Left renal pelvis (tissue), 4 donors: ENCODE measurements around the gene ZDHHC12. TPM values are rescaled to one million over a fixed set of nuclear protein-coding genes. Genes with fewer than 3 reads are reported as not detected.

ENCODE experiments used
- DNase-seq, 4 donors: peaks; one replicate each; pipeline ENCODE4 v3.0.0-alpha.2; 2013; ENCODE audit warnings: low read depth in 4 of 4, low spot score in 3 of 4
- polyA plus RNA-seq, 4 donors: library from polyadenylated mRNA; unstranded; fragments of 120-200 nt; gene quantifications; one replicate each; pipeline ENCODE4 v1.2.1, GENCODE V29; 2013; ENCODE audit not compliant: insufficient read length in 4 of 4

The ZDHHC12 gene
- polyA plus RNA-seq, 4 donors = 5.6 to 23.0 (median 17.0) TPM

DNA sequence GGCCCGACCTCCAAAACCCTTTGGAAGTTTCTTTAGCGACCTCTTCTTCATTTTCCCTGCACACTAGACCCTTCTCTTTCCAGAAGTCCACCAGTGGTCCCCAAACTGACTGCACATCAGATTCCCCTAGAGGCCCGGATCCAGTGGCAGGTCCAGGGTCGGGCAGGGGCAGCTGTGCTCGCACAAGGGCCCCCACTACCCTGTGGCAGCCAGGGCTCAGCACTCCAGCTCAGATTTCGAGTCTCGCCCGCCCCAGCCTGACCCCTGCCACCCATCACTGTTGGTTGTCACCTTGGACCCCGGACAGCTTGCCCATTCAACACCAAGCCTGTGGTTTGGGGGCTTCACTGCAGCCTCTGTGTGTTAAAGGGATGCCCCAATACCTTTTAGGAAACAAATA, 7.8 kb upstream of the ZDHHC12 start:
- DNase-seq = no peak

DNA sequence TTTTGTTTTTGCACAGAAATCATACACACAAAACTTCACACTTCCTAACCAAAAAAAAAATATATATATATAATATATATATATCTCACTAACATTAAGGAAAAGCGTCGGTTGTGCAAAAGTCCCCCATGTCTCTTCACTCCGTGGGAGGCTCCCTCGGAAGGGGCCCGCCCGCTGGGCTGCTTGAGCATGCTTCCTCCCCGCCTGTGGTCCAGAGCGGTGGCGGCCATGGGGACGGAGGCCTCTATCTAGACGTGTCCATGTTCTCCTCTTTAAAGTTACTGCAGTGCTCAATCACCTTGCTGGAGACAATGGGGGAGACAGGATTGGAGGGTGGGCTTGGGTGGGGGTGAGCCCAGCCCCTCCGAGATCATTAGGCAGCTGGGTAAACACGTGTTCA, 7.2 kb upstream of the ZDHHC12 start:
- DNase-seq = no peak

DNA sequence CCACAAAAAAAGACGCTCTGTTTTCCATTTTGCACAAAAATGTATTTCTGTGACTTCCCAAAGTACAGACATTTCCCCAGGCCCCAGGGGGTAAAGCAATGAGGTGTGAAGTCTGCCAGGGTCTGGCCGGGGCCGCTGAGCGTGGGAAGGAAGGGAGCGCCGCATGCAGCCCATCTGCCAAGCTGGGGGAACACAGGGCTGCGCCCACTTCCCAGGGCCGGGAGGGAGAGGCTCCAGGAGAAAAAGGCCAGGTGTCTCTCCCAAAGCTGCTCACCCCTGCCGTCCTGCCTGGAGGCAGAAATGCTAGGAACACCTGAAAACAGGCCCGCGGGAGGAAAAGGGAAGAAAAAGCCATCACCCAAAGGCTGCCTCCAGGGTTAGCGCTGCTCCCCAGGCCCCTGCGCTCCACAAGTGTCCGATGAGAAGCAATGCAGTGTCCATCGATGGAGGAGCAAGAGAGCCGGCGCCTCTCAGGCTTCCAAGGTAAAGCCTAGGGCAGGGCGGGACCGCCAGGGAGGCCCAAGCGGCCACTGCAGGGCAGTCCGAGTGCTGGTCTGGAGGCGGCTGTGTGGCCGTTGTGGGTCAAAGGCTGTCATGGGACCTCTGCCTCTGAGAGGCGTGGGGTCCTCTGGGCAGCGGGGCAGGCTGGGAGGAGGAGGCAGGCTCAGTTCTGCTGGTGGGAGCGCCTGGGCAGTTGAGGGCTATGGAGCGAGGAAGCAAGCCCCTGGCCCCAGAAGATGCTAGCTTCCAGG, 6.0 kb upstream of the ZDHHC12 start:
- no peak for DNase-seq

DNA sequence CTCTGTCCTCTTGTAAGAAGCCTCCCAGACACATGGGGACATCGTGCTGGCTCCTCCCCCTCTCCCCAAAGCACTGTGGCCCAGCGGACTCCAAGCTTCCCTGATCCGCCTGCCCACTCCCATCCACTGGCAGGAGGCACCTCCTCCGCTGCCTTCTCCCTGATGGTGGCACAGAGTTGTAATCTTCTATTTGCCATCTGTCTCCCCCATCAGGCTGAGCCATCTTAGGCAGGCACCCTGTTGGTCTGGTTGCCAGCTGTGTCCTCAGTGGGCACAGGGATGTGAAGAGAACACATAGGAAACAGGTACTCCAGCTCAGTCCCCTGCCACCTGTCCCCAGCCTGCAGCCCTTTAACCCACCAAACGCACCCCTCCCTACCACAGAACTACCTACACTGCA, 5.4 kb upstream of the ZDHHC12 start:
- DNase-seq = no peak

DNA sequence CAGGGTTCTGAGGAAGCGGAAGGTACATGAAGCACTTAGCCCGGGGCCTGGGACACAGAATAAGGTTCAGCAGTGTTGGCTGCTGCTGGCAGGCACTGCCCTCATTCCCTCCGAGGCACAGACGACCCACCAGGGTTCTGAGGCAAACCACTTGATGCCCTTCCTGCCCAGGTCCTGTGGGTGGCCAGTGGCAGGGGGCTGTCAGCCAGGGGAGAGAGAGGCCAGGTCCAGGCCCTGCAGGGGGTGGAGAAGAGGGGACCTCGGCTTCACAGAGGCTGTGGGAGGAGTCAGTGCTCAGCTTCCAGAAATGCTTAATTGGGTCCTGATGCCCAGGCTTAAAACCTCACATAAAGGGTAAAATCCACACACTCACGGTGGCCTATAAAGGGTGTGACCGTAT, 4.4 kb upstream of the ZDHHC12 start:
- DNase-seq = no peak

DNA sequence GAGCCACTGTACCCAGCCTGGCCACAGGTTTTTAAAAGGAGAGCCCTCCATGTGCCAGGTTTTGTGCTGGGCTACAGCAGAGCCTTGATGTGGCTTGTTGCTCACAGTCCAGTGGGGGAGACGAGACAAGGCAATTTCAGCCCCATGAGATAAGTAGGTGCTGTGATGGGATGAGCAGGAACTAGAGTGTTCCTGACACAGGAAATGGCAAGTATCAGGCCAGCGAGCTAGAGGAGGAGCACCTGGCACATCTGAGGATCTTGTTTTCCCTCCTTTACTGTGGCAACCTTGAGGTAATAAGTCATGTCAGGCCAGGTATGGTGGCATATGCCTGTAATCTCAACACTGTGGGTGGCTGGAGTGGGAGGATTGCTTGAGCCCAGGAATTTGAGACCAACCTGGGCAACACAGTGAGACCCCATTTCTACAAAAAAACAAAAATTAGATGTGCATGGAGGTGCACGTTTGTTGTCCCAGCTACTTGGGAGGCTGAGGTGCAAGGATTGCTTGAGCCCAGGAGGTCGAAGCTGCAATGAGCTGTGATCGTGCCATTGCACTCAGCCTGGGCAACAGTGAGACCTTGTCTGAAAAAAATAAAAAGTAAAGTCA, 3.8 kb upstream of the ZDHHC12 start:
- no peak for DNase-seq

DNA sequence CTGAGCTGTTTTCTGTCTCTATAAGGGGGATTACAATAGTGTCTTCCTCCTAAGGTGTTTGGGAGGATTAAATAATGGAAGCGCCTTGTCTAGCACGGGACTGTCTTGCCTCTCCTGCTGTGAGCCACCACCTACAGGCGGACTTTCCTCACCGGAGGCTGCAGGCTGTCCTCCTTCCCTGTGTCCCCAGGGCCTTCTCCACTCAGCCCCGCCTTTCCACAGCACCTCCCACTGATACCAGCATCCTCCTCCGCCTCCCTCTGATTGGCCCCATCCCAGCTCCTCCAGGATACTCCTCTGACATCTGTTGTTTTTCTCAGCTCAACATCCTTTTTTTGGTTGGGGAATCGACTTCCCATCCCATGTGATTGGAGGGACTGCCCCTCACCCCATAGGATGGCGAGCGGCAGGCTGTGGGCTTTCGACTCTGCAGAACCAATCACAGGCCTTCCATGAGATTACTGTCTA, 851 bp upstream of the ZDHHC12 start:
- DNase-seq = no peak

DNA sequence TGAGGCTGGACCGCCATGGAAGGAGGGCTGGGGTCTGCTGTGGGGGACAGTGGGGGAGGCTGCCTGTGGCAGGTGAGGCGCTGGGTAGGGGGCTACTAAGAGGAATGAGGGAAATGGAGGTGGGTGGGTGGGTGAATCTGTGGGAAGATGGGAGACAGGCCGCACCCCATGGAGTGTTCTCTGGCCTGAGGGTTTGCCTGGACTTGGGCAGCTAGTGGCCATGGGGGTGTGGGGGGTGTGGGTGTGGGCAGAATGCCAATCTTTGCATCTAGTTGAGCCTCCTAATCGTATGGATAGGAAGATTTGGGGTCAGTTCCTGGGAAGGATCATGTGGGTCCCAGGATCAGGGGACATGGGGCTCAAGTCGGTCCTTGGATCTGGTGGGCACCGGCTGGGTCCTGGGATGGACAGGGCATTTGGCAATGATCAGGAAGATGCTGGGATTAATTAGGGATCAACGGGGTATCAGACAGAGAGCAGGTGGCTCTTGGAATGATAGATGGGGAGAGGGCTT, 518 bp downstream of the ZDHHC12 start:
- DNase-seq = no peak

DNA sequence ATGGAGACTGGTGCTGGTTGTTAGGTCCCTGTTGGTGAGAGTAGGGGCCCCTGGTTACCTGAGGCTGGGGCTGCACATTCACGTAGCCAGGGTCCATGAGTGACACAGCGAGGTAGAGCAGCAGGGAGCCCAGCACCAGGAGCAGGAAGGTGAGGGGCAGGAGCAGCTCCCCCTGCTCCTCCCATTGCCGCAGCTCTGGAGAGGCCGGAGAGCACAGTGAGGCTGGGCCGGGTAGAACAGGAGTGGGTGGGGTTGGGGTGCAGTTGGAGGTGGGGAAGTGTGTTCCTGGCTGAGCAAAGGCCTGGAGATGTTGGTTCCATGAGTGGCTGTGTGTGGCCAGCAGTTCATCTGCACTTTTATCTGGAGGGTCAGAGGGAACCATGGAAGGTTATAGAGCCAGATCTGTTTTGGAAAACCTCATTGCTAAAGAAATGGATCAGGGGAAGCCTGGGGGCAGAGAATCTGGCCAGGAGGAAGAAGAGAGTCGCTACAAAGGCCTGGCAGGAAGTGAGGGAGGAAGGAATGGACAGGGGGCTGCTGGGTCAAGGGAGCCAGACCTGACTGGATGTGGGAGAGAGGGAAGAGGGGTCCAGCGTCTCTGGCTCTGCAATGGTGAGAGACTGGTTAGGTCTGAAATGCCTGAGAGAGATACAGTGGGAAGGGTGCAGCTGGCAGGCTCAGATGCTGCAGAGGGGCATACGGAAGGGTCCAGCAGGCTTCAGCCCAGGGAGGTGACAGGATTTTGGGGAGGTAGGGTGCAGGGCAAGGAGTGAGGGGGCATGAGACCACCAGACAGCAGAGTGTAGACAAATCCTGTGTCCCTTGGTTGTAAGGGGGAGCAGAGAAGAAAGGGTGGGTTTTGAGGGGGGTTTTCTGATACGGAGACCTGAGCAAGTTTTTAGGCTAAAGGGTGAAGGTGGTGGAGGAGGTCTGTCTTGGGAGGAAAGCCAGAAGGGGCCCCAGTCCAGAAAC, 1.3 kb downstream of the ZDHHC12 start:
- DNase-seq = no peak

DNA sequence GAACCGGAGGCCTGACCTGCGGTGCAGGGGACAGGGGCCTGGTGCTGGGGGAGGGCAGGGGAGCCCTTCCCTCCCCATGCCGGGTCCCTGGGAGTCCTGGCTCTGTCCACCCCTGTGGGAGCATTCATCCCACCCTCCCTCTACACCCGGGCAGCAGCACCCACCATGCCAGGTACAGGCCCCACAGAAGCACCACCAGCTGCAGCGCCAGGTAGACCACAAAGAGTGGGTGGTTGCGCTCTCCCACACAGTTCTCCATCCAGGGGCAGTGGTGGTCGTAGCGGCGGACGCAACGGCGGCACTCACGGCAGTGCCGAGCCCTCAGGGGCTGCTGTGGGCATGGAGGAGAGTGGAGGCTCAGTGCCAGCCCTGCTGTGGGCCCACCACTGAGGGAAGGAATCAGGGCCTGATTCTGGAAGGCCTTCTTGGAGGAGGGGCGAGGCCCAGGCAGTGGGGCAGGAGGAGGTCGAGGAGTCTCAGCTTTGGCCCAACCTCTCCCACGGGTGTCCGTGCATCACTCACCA, 2.4 kb downstream of the ZDHHC12 start:
- DNase-seq = no peak

DNA sequence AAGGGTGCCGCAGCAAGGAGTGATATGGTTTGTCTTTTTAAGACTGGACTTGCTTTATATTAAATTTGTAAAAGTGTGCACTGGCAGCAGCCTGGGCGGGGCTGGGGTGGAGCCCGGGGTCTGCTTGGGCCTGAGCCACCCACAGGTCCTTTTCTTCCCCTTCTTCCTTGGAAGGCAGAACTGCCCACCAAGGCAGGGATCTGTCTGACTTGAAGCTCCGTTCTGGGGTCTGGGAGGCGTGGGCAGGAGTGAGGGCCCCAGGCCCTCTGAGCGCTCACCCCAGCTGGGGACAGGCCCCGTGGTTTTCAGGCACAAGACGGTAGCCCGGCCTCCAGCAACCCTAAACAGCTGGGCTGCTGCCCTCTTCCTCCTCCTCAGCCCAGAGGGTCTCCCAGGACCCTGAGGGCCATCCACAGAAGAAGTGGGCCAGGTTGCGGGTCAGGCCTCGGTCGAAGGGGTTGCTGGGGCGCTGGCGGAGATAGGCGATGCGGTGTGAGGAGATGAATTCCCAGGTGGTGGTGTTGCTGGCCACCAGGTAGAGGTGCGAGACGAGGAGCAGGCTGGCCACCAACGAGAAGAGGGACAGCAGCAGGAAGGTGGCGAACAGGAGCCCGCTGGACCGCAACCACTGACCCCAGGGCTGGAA, 3.0 kb downstream of the ZDHHC12 start:
- no peak for DNase-seq

DNA sequence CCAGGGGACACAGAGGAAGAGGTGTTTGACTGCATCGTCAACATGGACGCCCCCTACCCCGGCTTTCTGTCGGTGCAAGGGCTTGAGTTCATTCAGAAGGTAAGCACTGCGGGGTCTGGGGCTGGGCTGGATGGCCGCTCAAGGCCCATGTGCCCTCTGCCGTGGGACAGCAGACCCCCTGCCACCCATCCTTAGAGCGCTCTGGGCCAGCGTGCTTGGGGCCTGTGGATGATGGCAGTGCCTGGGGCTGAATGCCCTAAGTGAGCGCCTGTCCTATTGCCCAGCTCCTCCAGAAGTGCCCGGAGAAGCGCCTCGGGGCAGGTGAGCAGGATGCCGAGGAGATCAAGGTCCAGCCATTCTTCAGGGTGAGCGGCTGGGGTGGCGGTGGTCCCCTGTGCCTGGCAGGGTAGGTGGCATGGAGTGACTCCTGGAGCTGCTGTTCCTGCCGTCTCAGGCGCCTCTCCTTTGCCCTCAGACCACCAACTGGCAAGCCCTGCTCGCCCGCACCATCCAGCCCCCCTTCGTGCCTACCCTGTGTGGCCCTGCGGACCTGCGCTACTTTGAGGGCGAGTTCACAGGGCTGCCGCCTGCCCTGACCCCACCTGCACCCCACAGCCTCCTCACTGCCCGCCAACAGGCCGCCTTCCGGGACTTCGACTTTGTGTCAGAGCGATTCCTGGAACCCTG, 3.9 kb downstream of the ZDHHC12 start:
- no peak for DNase-seq

DNA sequence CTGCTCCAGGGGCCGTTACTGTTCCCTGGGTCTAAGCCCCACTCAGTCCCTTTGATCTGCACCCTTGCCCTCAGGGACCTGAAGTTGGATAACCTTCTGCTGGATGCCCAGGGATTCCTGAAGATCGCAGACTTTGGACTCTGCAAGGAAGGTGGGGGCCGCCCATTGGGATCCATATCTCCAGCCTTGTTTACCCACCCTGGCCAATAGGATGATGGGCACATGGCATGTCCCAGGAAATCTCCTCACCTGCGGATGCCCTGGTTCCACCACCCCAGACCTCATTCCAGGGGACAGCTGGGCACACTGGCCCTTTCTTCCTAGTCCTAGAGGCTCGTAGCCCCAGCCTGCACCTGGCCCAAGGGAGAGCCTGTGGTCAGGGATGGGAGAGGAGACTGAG, 5.5 kb downstream of the ZDHHC12 start:
- no peak for DNase-seq

DNA sequence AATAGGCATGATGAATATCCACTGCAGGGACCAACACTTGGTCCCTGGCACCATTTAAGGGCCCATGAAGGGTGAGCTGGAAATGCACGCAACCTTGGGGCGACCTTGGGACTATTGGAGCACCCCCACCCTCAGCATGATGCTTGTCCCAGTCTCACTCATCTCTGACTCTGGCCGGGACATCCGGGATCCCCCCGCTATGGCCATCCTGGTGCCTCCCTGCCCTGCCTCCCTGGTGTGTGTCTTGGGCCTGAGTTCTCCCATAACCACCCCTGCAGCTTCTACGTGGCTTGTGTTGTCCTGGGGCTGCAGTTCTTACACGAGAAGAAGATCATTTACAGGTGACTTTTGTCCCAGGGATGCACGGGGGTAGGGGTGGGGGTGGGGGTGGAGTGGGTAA, 5.9 kb downstream of the ZDHHC12 start:
- DNase-seq = no peak

DNA sequence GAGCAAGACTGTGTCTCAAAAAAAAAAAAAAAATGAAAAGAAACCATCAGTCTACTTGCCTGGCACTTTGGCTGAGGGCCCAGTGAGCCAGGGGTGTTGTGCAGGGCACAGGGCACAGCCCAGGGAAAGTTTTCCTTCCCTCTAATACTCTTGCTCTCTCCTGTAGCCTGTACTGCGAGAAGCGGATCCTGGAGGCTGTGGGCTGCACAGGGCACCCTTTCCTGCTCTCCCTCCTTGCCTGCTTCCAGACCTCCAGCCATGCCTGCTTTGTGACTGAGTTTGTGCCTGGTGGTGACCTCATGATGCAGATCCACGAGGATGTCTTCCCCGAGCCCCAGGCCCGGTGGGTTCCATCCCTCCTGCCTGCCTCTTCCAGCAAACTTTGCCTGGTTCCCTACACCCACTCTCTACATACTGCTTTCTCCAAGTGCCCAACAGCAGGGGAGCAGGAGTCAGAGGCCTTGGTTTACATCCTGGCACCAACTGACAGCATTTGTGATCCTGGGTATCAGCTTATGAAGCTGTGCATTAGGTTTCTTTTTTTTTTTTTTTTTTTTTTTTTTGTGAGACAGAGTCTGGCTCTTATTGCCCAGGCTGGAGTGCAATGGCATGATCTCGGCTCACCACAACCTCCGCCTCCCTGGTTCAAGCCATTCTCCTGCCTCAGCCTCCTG, 7.2 kb downstream of the ZDHHC12 start:
- no peak for DNase-seq

DNA sequence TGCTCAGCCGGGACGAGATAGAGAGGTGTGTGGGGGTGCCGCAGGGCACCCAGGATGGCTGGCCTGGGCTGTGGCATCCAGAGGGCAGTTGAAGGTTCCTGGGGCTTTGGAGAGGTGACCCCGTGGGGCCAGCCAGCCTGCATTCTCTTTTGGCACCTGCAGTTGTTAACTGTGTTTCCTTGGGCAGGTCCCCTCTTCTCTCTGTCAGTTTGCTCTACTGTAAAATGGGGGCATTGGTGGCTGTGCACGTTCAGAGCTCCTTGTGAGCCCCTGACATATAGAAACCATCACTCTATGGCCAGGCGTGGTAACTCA, 8.5 kb downstream of the ZDHHC12 start:
- no peak for DNase-seq

DNA sequence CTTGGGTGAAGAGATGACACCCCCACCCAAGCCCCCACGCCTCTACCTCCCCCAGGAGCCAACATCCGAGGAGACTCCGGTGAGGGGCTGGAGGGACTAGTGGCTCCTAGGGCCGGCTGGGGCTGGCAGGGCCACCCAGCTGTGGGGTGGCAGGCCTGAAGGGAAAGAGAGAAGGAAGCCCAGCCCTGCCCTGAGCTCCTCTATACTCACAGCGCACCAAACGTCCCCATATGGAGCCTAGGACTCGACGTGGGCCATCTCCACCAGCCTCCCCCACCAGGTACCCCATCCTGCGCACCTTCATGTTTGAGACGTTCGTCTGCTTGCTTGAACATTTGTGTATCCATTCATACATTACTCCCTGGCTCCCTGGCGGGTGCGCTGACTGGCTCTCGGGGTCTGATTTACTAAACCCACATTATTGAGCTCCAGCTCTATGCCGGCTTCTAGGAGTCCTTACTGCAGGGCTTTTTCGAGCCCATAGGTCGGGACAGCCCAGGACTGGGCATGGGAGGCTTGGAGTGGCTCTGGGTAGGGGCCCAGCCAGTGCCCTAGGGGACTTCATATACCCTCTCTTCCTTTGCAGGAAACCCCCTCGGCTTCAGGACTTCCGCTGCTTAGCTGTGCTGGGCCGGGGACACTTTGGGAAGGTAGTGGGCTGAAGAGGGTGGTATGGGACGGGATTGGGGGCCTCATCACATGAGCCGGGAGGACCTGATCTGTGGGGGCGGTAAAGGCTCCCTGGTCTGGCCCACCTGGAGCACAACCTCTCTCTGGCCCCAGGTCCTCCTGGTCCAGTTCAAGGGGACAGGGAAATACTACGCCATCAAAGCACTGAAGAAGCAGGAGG, 9.1 kb downstream of the ZDHHC12 start:
- DNase-seq = no peak

DNA sequence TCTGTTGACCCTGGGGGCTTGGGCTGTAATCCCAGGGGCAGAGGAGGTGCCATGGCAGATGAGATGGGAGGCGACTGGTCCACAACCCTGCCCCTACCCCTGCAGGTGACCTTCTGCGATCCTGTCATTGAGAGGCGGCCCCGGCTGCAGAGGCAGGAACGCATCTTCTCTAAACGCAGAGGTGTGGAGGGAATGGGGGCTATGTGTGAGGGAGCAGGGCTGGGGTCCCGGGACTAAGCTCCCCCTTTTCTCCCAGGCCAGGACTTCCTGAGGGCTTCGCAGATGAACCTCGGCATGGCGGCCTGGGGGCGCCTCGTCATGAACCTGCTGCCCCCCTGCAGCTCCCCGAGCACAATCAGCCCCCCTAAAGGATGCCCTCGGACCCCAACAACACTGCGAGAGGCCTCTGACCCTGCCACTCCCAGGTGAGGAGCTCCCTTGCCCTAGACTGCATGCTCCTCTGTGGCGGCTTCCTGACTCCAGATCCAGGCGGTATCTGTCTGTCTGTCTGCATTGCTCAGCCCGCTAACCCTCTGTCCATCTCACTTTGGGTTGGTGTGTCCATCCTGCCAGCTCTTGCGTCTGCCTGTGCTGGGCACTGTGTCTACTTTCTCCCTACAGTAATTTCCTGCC, 9.9 kb downstream of the ZDHHC12 start:
- DNase-seq = no peak
